Memory B cell (primary cell): ENCODE data around the gene NFATC1.
A peak's percentile ranks its signal among the peaks of the same experiment; 100 is the strongest.

Experiments
- ATAC-seq: fragments of 150-1000 bp; cut with Tn5 transposase; 2 replicates; pipeline ENCODE4 v1.10.0; 2021; ENCODE audit warnings: low read depth, mild to moderate bottlenecking, moderate library complexity
- DNase-seq, 2 donors: peaks; one replicate each; pipeline ENCODE4 v3.0.0; 2022; ENCODE audit warnings: low spot score in 2 of 2
- H3K27ac Mint-ChIP-seq: one replicate; pipeline ENCODE4 v1.8.0; 2022; ENCODE audit warnings: mild to moderate bottlenecking, moderate library complexity, mixed read lengths
- H3K27me3 Mint-ChIP-seq: one replicate; pipeline ENCODE4 v1.8.0; 2022; ENCODE audit warnings: mixed read lengths
- H3K36me3 Mint-ChIP-seq: one replicate; pipeline ENCODE4 v1.8.0; 2022; ENCODE audit warnings: mild to moderate bottlenecking, mixed read lengths
- H3K4me1 Mint-ChIP-seq: one replicate; pipeline ENCODE4 v1.8.0; 2022; ENCODE audit warnings: mixed read lengths
- H3K4me3 Mint-ChIP-seq: one replicate; pipeline ENCODE4 v1.8.0; 2022; ENCODE audit warnings: mild to moderate bottlenecking, moderate library complexity, mixed read lengths
- H3K9me3 Mint-ChIP-seq: one replicate; pipeline ENCODE4 v1.8.0; 2022; ENCODE audit warnings: mixed read lengths

Gene NFATC1

GRCh38 chr18:79471046-79471445, 75.3 kb downstream of the NFATC1 start:
- ATAC-seq = no peak
- Mint-ChIP-seq H3K9me3 (no peaks in the 10 kb centered on the region), H3K36me3 (peaks cover 12% of the 10 kb centered on the region), H3K4me1 (peaks cover 11% of the 10 kb centered on the region), H3K27me3 (no peaks in the 10 kb centered on the region), H3K27ac (peak overlapping the region; percentile 24), H3K4me3 (no peak overlapping the region)
- DNase-seq = no peak

- no peak overlapping the region for H3K4me3 Mint-ChIP-seq
- peaks cover 7% of the 10 kb centered on the region for H3K4me1 Mint-ChIP-seq
- no peaks in the 10 kb centered on the region for H3K9me3 Mint-ChIP-seq
- no peak for ATAC-seq
- DNase-seq = no peak
- H3K36me3 Mint-ChIP-seq = peaks cover 12% of the 10 kb centered on the region
- H3K27me3 Mint-ChIP-seq = no peaks in the 10 kb centered on the region
- H3K27ac Mint-ChIP-seq = no peak overlapping the region
Observed at GRCh38 chr18:79471597-79471996, 75.9 kb downstream of the NFATC1 start.

GRCh38 chr18:79472176-79472575, 76.4 kb downstream of the NFATC1 start:
- DNase-seq (no peak), ATAC-seq (no peak)
- Mint-ChIP-seq H3K4me3 (no peak overlapping the region), H3K36me3 (peaks cover 11% of the 10 kb centered on the region), H3K27me3 (no peaks in the 10 kb centered on the region), H3K4me1 (peaks cover 3% of the 10 kb centered on the region), H3K9me3 (no peaks in the 10 kb centered on the region), H3K27ac (no peak overlapping the region)

- no peak overlapping the region for H3K27ac Mint-ChIP-seq
- H3K4me1 Mint-ChIP-seq = peaks cover 3% of the 10 kb centered on the region
- H3K36me3 Mint-ChIP-seq = peaks cover 11% of the 10 kb centered on the region
- H3K9me3 Mint-ChIP-seq = no peaks in the 10 kb centered on the region
- no peak for ATAC-seq
- no peak for DNase-seq
- no peaks in the 10 kb centered on the region for H3K27me3 Mint-ChIP-seq
- no peak overlapping the region for H3K4me3 Mint-ChIP-seq
Observed at GRCh38 chr18:79472946-79473345, 77.2 kb downstream of the NFATC1 start.

GRCh38 chr18:79476031-79476917, 80.5 kb downstream of the NFATC1 start:
- H3K9me3 Mint-ChIP-seq = no peaks in the 10 kb centered on the region
- DNase-seq = no peak
- ATAC-seq = no peak
- H3K4me3 Mint-ChIP-seq = no peak overlapping the region
- H3K27ac Mint-ChIP-seq = no peak overlapping the region
- H3K36me3 Mint-ChIP-seq = no peaks in the 10 kb centered on the region
- H3K4me1 Mint-ChIP-seq = no peaks in the 10 kb centered on the region
- no peaks in the 10 kb centered on the region for H3K27me3 Mint-ChIP-seq

GRCh38 chr18:79476918-79477571, 81.3 kb downstream of the NFATC1 start:
- no peak overlapping the region for H3K4me3 Mint-ChIP-seq
- ATAC-seq (no peak), DNase-seq (no peak)
- no peaks in the 10 kb centered on the region for H3K4me1 Mint-ChIP-seq
- no peaks in the 10 kb centered on the region for H3K9me3 Mint-ChIP-seq
- no peaks in the 10 kb centered on the region for H3K27me3 Mint-ChIP-seq
- H3K27ac Mint-ChIP-seq = no peak overlapping the region
- no peaks in the 10 kb centered on the region for H3K36me3 Mint-ChIP-seq

- peak overlapping the region; percentile 31 for H3K27ac Mint-ChIP-seq
- no peaks in the 10 kb centered on the region for H3K9me3 Mint-ChIP-seq
- H3K36me3 Mint-ChIP-seq = no peaks in the 10 kb centered on the region
- no peaks in the 10 kb centered on the region for H3K27me3 Mint-ChIP-seq
- no peak overlapping the region for H3K4me3 Mint-ChIP-seq
- ATAC-seq (no peak), DNase-seq (no peak)
- no peaks in the 10 kb centered on the region for H3K4me1 Mint-ChIP-seq
Observed at GRCh38 chr18:79477711-79478483, 82.2 kb downstream of the NFATC1 start.

GRCh38 chr18:79478484-79479115, 82.9 kb downstream of the NFATC1 start:
- no peaks in the 10 kb centered on the region for H3K4me1 Mint-ChIP-seq
- peak overlapping the region; percentile 31 for H3K27ac Mint-ChIP-seq
- no peaks in the 10 kb centered on the region for H3K9me3 Mint-ChIP-seq
- no peak for ATAC-seq
- DNase-seq = no peak
- no peaks in the 10 kb centered on the region for H3K27me3 Mint-ChIP-seq
- no peaks in the 10 kb centered on the region for H3K36me3 Mint-ChIP-seq
- no peak overlapping the region for H3K4me3 Mint-ChIP-seq

- ATAC-seq = no peak
- DNase-seq = no peak
- Mint-ChIP-seq H3K36me3 (no peaks in the 10 kb centered on the region), H3K4me1 (no peaks in the 10 kb centered on the region), H3K27me3 (no peaks in the 10 kb centered on the region), H3K9me3 (no peaks in the 10 kb centered on the region), H3K4me3 (no peak overlapping the region), H3K27ac (no peak overlapping the region)
Observed at GRCh38 chr18:79479116-79479760, 83.5 kb downstream of the NFATC1 start.

GRCh38 chr18:79479761-79480161, 84.0 kb downstream of the NFATC1 start:
- ATAC-seq = no peak

GRCh38 chr18:79480171-79481045, 84.7 kb downstream of the NFATC1 start:
- no peak overlapping the region for H3K27ac Mint-ChIP-seq
- no peak for ATAC-seq
- no peak overlapping the region for H3K4me3 Mint-ChIP-seq
- H3K27me3 Mint-ChIP-seq = no peaks in the 10 kb centered on the region
- no peaks in the 10 kb centered on the region for H3K36me3 Mint-ChIP-seq
- H3K4me1 Mint-ChIP-seq = no peaks in the 10 kb centered on the region
- no peaks in the 10 kb centered on the region for H3K9me3 Mint-ChIP-seq
- DNase-seq = no peak

More at GRCh38 chr18:79479761-79480161, 84.0 kb downstream of the NFATC1 start:
- Mint-ChIP-seq H3K27ac (no peak overlapping the region), H3K4me1 (no peaks in the 10 kb centered on the region), H3K36me3 (no peaks in the 10 kb centered on the region), H3K27me3 (no peaks in the 10 kb centered on the region), H3K4me3 (no peak overlapping the region), H3K9me3 (no peaks in the 10 kb centered on the region)
- DNase-seq = no peak

GRCh38 chr18:79481046-79481790, 85.5 kb downstream of the NFATC1 start:
- Mint-ChIP-seq H3K9me3 (no peaks in the 10 kb centered on the region), H3K4me1 (no peaks in the 10 kb centered on the region), H3K27me3 (no peaks in the 10 kb centered on the region), H3K36me3 (no peaks in the 10 kb centered on the region), H3K27ac (no peak overlapping the region), H3K4me3 (no peak overlapping the region)
- DNase-seq (no peak), ATAC-seq (no peak)
